DOHH2 (cell line): Measurements from ENCODE around the gene NME7.

Source experiments
- H3F3A ChIP-seq: fragments of 200-600 bp; sonication (generic), shearing (Covaris generic); 2 replicates; pipeline ENCODE4 v1.6.0; 2016; ENCODE audit warnings: antibody characterized with exemption, mild to moderate bottlenecking; ENCODE audit not compliant: control insufficient read depth, insufficient read depth
- H3K27ac ChIP-seq: fragments of 200-600 bp; sonication (generic); 2 replicates; pipeline ENCODE4 v1.5.1; 2014; ENCODE audit warnings: low read depth, mild to moderate bottlenecking, low read length, moderate library complexity
- H3K27me3 ChIP-seq: fragments of 200-600 bp; sonication (generic); 2 replicates; pipeline ENCODE4 v1.6.1; 2014; ENCODE audit warnings: mild to moderate bottlenecking, low read length, mixed read lengths; ENCODE audit not compliant: control insufficient read depth
- H3K36me3 ChIP-seq: fragments of 200-600 bp; sonication (generic); 2 replicates; pipeline ENCODE4 v1.6.1; 2014; ENCODE audit warnings: mild to moderate bottlenecking, low read length, moderate library complexity, mixed read lengths; ENCODE audit not compliant: control insufficient read depth
- H3K4me1 ChIP-seq: fragments of 200-600 bp; sonication (generic); 2 replicates; pipeline ENCODE4 v1.6.1; 2014; ENCODE audit warnings: mild to moderate bottlenecking, low read length, mixed read lengths; ENCODE audit not compliant: control insufficient read depth
- H3K4me2 ChIP-seq: fragments of 200-600 bp; sonication (generic); 2 replicates; pipeline ENCODE4 v1.6.0; 2014; ENCODE audit warnings: mild to moderate bottlenecking, low read length, moderate library complexity
- H3K4me3 ChIP-seq: fragments of 200-600 bp; sonication (generic); 2 replicates; pipeline ENCODE4 v1.5.1; 2014; ENCODE audit warnings: mild to moderate bottlenecking, low read length, mixed read lengths
- H3K79me2 ChIP-seq: fragments of 200-600 bp; sonication (generic); 2 replicates; pipeline ENCODE4 v1.6.1; 2014; ENCODE audit warnings: mild to moderate bottlenecking, low read length, mixed read lengths; ENCODE audit not compliant: control insufficient read depth
- H3K9me2 ChIP-seq: fragments of 200-600 bp; sonication (generic); replicated peaks from 2 replicates; pipeline ENCODE4 v1.6.1; 2014; ENCODE audit warnings: mild to moderate bottlenecking, low read length, mixed read lengths; ENCODE audit not compliant: control insufficient read depth
- H3K9me3 ChIP-seq: fragments of 200-600 bp; sonication (generic); 2 replicates; pipeline ENCODE4 v1.6.1; 2014; ENCODE audit warnings: antibody characterized with exemption, low read length, mixed read lengths; ENCODE audit not compliant: control insufficient read depth, insufficient read depth
- H4K20me1 ChIP-seq: fragments of 200-600 bp; sonication (generic); 2 replicates; pipeline ENCODE4 v1.6.0; 2014; ENCODE audit warnings: low read depth, mild to moderate bottlenecking, antibody characterized with exemption, low read length, moderate library complexity; ENCODE audit not compliant: control insufficient read depth, insufficient read depth
- CTCF ChIP-seq: fragments of 200-600 bp; sonication (generic); IDR thresholded peaks from one replicate; pipeline ENCODE4 v1.5.1; 2014; ENCODE audit warnings: antibody characterized with exemption, mild to moderate bottlenecking, low read depth, low read length; ENCODE audit not compliant: poor library complexity, severe bottlenecking
- EZH2phosphoT487 ChIP-seq: fragments of 200-600 bp; sonication (generic); IDR thresholded peaks from 2 replicates; pipeline ENCODE4 v1.6.1; 2017; ENCODE audit warnings: borderline replicate concordance, mild to moderate bottlenecking, antibody characterized with exemption, low read length, moderate library complexity, mixed read lengths

NME7 gene

GRCh38 chr1:169124459-169124858 is 243.1 kb downstream of the NME7 start:
- no peak overlapping the region for H3K4me2 ChIP-seq
- H3K36me3 ChIP-seq: no peaks in the 10 kb centered on the region
- H4K20me1 ChIP-seq: no peaks in the 10 kb centered on the region

DNA sequence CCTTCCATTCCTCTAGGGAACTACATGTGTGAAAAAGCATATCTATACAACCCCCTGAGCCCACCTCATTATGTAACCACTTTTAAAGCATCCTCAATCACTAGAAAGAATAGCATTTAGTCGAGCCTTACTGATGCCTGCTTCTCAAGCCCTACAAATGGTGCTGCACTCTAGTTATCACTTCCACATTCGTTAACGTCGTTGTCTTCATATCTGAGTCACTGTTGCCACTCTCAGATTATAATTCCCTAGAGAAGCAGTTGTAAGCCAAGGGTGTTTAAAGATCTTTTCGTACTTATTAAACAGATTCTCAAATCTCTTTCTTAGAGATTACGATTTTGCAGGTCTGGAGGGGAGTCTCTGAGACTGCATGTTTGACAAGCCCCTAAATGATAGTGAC is 244.6 kb downstream of the NME7 start:
- Histone ChIP-seq H3F3A (no peaks in the 10 kb centered on the region), H3K79me2 (no peaks in the 10 kb centered on the region)
- TF ChIP-seq CTCF (no peak), EZH2phosphoT487 (no peak)

More at GRCh38 chr1:169124459-169124858, 243.1 kb downstream of the NME7 start:
- Histone ChIP-seq H3K4me3 (no peak overlapping the region), H3K27ac (no peak overlapping the region), H3F3A (no peaks in the 10 kb centered on the region), H3K9me3 (no peaks in the 10 kb centered on the region), H3K4me1 (no peaks in the 10 kb centered on the region), H3K27me3 (no peaks in the 10 kb centered on the region), H3K79me2 (no peaks in the 10 kb centered on the region), H3K9me2 (no peaks in the 10 kb centered on the region)
- no peak for TF ChIP-seq CTCF
- TF ChIP-seq EZH2phosphoT487: no peak

GRCh38 chr1:169121146-169121923 is 246.3 kb downstream of the NME7 start:
- no peak overlapping the region for H3K27ac ChIP-seq
- peaks cover 2% of the 10 kb centered on the region; the same call in 1 of the 2 replicates for H3K27me3 ChIP-seq
- H3K79me2 ChIP-seq: no peaks in the 10 kb centered on the region
- H3K4me1 ChIP-seq: no peaks in the 10 kb centered on the region
- no peaks in the 10 kb centered on the region for H3K9me3 ChIP-seq
- no peaks in the 10 kb centered on the region for H4K20me1 ChIP-seq
- no peaks in the 10 kb centered on the region for H3K9me2 ChIP-seq
- H3K36me3 ChIP-seq: no peaks in the 10 kb centered on the region
- no peak overlapping the region for H3K4me2 ChIP-seq
- TF ChIP-seq EZH2phosphoT487: no peak
- TF ChIP-seq CTCF: no peak
- no peak overlapping the region for H3K4me3 ChIP-seq
- H3F3A ChIP-seq: no peaks in the 10 kb centered on the region

More for the DNA sequence above, 244.6 kb downstream of the NME7 start:
- H3K36me3 ChIP-seq: no peaks in the 10 kb centered on the region
- H3K4me2 ChIP-seq: no peak overlapping the region
- no peaks in the 10 kb centered on the region for H3K9me2 ChIP-seq
- H4K20me1 ChIP-seq: no peaks in the 10 kb centered on the region
- H3K27ac ChIP-seq: no peak overlapping the region
- peaks cover 2% of the 10 kb centered on the region; the same call in 1 of the 2 replicates for H3K27me3 ChIP-seq
- no peaks in the 10 kb centered on the region for H3K4me1 ChIP-seq
- no peaks in the 10 kb centered on the region for H3K9me3 ChIP-seq
- H3K4me3 ChIP-seq: no peak overlapping the region
